Measurements from ENCODE around the gene UBAP2. TPM values are rescaled to one million over a fixed set of nuclear protein-coding genes. Genes with fewer than 3 reads are reported as not detected.

UBAP2 gene
- total RNA-seq, 2 experiments from 2014 or later = 24.7 to 26.5 TPM

GRCh38 chr9:33907347-33907746 is 141.3 kb downstream of the UBAP2 start:
- Histone ChIP-seq H3K36me3 (ENCODE audit: insufficient read depth, low read length) (peaks cover 13% of the 10 kb centered on the region), H3K4me1 (ENCODE audit: insufficient read depth, low read length) (no peaks in the 10 kb centered on the region), H3K9me3 (ENCODE audit: control insufficient read depth in 1 of 2, insufficient read depth in 1 of 2, low read length in 2 of 2) (no peaks in the 10 kb centered on the region), H3K27ac (ENCODE audit: low read depth in 1 of 2, low read length in 2 of 2) (no peak overlapping the region), H3K4me3 (ENCODE audit: low read length) (no peak overlapping the region), H3K27me3 (ENCODE audit: control insufficient read depth in 1 of 2, insufficient read depth in 2 of 2, low read length in 2 of 2) (no peaks in the 10 kb centered on the region)
- intact Hi-C loops (cut with DNase I, micrococcal nuclease) = no loop called here
- peaks cover 26% of the 10 kb centered on the region for H3K4me1 Mint-ChIP-seq (ENCODE audit: low read depth)
- no peak overlapping the region for H3K4me3 Mint-ChIP-seq
- no peak for DNase-seq
- H3K36me3 Mint-ChIP-seq (ENCODE audit: low read depth) = peaks cover 34% of the 10 kb centered on the region
- no peak for ATAC-seq (ENCODE audit: poor library complexity)
- H3K9me3 Mint-ChIP-seq = no peaks in the 10 kb centered on the region
- no peak for TF ChIP-seq CTCF (IDR thresholded peaks at IDR 0.05)
- H3K27ac Mint-ChIP-seq = peak overlapping the region; percentile 41
- H3K27me3 Mint-ChIP-seq = no peaks in the 10 kb centered on the region
- POLR2A ChIA-PET = no interaction called here
- CTCF ChIA-PET = interaction anchor here (1.2 kb wide), 1 partner anchor 278 kb away, joined by 3 read pairs; no protein-coding TSS in a partner anchor

GRCh38 chr9:33906769-33907168 is 141.9 kb downstream of the UBAP2 start:
- Histone ChIP-seq H3K27me3 (ENCODE audit: control insufficient read depth in 1 of 2, insufficient read depth in 2 of 2, low read length in 2 of 2) (no peaks in the 10 kb centered on the region), H3K4me1 (ENCODE audit: insufficient read depth, low read length) (no peaks in the 10 kb centered on the region), H3K9me3 (ENCODE audit: control insufficient read depth in 1 of 2, insufficient read depth in 1 of 2, low read length in 2 of 2) (no peaks in the 10 kb centered on the region), H3K27ac (ENCODE audit: low read depth in 1 of 2, low read length in 2 of 2) (no peak overlapping the region), H3K36me3 (ENCODE audit: insufficient read depth, low read length) (peaks cover 17% of the 10 kb centered on the region), H3K4me3 (ENCODE audit: low read length) (no peak overlapping the region)
- Mint-ChIP-seq H3K4me1 (ENCODE audit: low read depth) (peaks cover 26% of the 10 kb centered on the region), H3K36me3 (ENCODE audit: low read depth) (peaks cover 35% of the 10 kb centered on the region), H3K27ac (peak overlapping the region; percentile 36), H3K9me3 (no peaks in the 10 kb centered on the region), H3K4me3 (no peak overlapping the region), H3K27me3 (no peaks in the 10 kb centered on the region)
- DNase-seq (no peak), ATAC-seq (ENCODE audit: poor library complexity) (no peak)
- ChIA-PET CTCF (interaction anchor here (1.2 kb wide), 1 partner anchor 277 kb away, joined by 3 read pairs; no protein-coding TSS in a partner anchor), POLR2A (no interaction called here)
- TF ChIP-seq CTCF (IDR thresholded peaks at IDR 0.05) = no peak
- intact Hi-C loops (cut with DNase I, micrococcal nuclease) = no loop called here

- ChIA-PET POLR2A (no interaction called here), CTCF (no interaction called here)
- TF ChIP-seq CTCF (IDR thresholded peaks at IDR 0.05) = no peak
- intact Hi-C loops (cut with DNase I, micrococcal nuclease) = no loop called here
- Histone ChIP-seq H3K4me1 (ENCODE audit: insufficient read depth, low read length) (no peaks in the 10 kb centered on the region), H3K36me3 (ENCODE audit: insufficient read depth, low read length) (peaks cover 25% of the 10 kb centered on the region), H3K4me3 (ENCODE audit: low read length) (no peak overlapping the region), H3K9me3 (ENCODE audit: control insufficient read depth in 1 of 2, insufficient read depth in 1 of 2, low read length in 2 of 2) (no peaks in the 10 kb centered on the region), H3K27ac (ENCODE audit: low read depth in 1 of 2, low read length in 2 of 2) (no peak overlapping the region), H3K27me3 (ENCODE audit: control insufficient read depth in 1 of 2, insufficient read depth in 2 of 2, low read length in 2 of 2) (no peaks in the 10 kb centered on the region)
- DNase-seq = no peak
- Mint-ChIP-seq H3K27ac (peak overlapping the region; percentile 1), H3K36me3 (ENCODE audit: low read depth) (peaks cover 49% of the 10 kb centered on the region), H3K4me1 (ENCODE audit: low read depth) (peaks cover 26% of the 10 kb centered on the region), H3K27me3 (no peaks in the 10 kb centered on the region), H3K4me3 (no peak overlapping the region), H3K9me3 (no peaks in the 10 kb centered on the region)
- ATAC-seq (ENCODE audit: poor library complexity) = no peak
Measured at GRCh38 chr9:33905137-33905536, 143.6 kb downstream of the UBAP2 start.
